ENCODE data around the gene SHANK1.

Gene SHANK1

DNA sequence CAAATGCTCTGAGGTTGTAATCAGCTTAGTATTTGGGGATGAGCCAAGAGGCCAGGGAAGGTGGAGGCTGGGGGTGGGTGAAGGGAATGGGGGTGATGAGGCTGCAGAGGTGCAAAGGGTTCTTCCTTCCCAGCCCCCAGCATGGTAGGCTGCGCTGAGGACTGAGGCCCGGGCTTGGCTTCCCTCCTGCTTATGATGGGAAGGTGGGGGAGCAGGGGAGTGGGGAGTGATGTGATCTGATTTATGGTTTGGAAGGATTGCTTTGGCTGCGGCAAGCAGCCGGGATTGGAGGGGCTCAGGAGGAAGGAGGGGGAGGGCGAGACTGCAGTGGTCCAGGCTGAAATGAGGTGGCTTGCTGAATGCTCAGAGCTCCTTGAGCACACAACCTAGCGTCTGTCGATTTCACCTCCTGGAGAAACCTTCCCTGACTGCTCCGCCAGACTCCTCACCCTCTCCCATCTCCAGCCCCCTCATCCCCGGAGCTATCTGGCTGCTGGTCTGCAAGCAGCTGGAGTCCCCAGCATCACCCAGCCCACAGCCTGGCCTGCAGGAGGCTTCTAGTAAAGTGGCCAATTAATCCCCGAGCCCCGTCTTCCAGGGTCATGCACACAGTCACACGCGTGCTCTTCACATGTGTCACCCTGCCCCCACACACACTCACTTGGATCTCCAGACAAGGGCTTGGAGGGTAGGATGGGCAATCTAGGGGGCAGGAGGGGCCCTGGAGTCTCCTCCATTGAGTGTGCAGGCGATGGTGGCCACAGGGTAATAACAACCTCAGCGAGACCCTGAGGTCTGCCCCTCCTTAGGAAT, 2.8 kb upstream of the SHANK1 start:
- TF ChIP-seq, protein P1, sequence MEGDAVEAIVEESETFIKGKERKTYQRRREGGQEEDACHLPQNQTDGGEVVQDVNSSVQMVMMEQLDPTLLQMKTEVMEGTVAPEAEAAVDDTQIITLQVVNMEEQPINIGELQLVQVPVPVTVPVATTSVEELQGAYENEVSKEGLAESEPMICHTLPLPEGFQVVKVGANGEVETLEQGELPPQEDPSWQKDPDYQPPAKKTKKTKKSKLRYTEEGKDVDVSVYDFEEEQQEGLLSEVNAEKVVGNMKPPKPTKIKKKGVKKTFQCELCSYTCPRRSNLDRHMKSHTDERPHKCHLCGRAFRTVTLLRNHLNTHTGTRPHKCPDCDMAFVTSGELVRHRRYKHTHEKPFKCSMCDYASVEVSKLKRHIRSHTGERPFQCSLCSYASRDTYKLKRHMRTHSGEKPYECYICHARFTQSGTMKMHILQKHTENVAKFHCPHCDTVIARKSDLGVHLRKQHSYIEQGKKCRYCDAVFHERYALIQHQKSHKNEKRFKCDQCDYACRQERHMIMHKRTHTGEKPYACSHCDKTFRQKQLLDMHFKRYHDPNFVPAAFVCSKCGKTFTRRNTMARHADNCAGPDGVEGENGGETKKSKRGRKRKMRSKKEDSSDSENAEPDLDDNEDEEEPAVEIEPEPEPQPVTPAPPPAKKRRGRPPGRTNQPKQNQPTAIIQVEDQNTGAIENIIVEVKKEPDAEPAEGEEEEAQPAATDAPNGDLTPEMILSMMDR (conservative IDR thresholded peaks at IDR 0.05; ENCODE audit: low read depth): no peak
- no peak for DNase-seq (ENCODE audit: low spot score)
- ChIA-PET POLR2A (ENCODE audit: low non-redundant PET) (interaction anchor here (1.0 kb wide), 1 partner anchor 57 kb away, joined by 3 read pairs; no protein-coding TSS in a partner anchor), CTCF (interaction anchor here (0.7 to 1.2 kb wide), 3 partner anchors 9 to 199 kb away, joined by 3 to 4 read pairs (median 3); no protein-coding TSS in a partner anchor)
- H3K27ac ChIP-seq: 0 out of 2 replicates have a peak overlapping the region, but pooled peaks have one; percentile 8

DNA sequence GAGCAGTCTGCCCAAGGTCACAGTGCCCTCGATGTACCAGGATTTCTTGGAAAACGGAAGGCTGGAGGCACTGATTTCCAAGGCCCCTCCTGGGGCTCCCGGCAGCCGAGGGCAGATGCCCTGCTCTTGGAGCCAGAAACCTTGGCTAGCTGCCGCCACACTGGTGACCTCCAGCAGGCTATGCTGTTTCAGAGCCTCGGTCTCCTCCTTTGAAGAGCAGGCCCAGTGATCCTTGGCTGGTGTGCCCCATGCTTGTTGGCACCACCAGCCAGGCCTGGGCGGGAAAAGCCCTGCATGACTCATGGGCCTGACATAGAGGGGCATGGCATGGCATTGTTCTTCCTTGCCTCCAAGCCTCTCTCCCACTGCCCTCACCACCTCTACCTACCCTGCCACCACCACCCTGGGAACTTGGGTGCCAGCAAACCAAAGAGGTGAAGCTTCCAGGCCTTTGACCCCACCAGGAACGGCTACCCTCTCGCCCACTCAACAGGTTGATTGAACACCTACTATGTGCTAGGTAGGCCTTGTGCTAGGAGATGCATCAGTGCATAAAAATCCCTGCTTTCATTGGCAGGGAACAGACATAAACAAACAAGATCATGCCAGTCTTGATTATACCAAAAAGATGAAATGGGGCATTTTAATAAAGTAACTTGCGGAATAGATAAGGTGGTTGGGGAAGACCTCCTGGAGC, 2.0 kb upstream of the SHANK1 start:
- CTCF ChIA-PET: no interaction called here
- no peak for DNase-seq (ENCODE audit: low spot score)
- POLR2A ChIA-PET (ENCODE audit: low non-redundant PET): interaction anchor here (1.0 kb wide), 1 partner anchor 58 kb away, joined by 3 read pairs; no protein-coding TSS in a partner anchor
- H3K27ac ChIP-seq: peak overlapping the region; percentile 67
- TF ChIP-seq, protein P1 (conservative IDR thresholded peaks at IDR 0.05; ENCODE audit: low read depth): no peak

DNA sequence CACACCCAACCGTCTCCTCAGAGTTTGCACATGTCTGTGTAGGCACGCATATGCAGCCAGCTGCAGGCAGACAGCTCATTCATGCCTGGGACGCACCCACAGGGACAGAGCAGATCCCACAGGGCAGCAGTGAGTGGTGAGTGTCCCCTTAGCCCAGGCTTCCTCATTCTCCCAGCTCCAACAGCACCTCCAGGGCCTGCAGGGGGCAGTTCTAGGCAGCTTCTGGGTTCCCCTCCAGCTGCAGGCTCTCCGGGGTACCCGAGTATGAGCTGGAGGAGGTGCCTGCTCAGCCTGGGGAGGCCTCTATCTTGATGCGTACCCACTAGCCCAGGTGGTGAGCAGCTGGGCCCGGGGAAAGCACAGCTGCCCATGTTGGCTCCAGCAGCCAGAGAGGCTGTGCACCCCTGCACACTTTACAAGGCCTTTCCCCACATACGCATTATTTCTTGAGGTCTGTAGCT, 1.3 kb upstream of the SHANK1 start:
- CTCF ChIA-PET: interaction anchor here (0.8 kb wide), 1 partner anchor 63 kb away, joined by 5 read pairs; no protein-coding TSS in a partner anchor
- DNase-seq (ENCODE audit: low spot score): no peak
- POLR2A ChIA-PET (ENCODE audit: low non-redundant PET): no interaction called here

DNA sequence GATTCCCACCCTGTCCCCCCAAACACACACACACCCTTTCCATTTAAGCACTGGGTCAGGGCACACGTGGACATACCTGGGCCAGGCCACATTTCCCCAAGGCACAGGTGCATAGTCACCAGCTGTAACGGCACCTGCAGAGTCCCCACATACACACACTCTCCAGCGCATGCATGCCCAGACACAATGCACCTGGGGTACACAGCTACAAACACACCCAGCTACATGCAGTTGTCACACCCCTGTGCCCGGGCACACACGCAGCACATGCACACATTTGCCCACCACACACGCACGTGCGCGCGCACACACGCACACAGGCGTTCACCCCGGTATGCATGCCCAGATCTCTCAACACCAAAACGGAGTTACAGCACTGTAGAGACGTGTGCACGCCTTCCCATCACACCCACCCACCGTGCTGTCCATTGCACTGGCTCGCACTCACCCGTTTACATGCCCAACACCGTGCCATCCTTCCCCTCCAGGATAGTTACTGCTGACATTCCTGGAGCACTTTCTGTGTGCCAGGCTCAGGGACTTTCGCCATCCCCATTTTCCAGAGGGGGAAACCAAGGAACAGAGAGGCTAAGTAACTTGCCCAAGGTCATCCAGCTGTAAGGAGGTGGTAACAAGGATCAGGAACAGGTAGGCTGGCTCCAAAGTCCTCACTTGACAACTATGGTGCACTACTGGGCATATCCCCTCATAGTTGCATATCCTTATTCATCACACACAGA, 749 bp upstream of the SHANK1 start:
- H3K27ac ChIP-seq: peak overlapping the region; percentile 67
- CTCF ChIA-PET: interaction anchor here (0.8 kb wide), 1 partner anchor 63 kb away, joined by 5 read pairs; no protein-coding TSS in a partner anchor
- DNase-seq (ENCODE audit: low spot score): no peak
- TF ChIP-seq, protein P1 (conservative IDR thresholded peaks at IDR 0.05; ENCODE audit: low read depth): no peak
- POLR2A ChIA-PET (ENCODE audit: low non-redundant PET): no interaction called here

More for the DNA sequence above, 1.3 kb upstream of the SHANK1 start:
- TF ChIP-seq, protein P1 (conservative IDR thresholded peaks at IDR 0.05; ENCODE audit: low read depth): no peak
- H3K27ac ChIP-seq: peak overlapping the region; percentile 67

DNA sequence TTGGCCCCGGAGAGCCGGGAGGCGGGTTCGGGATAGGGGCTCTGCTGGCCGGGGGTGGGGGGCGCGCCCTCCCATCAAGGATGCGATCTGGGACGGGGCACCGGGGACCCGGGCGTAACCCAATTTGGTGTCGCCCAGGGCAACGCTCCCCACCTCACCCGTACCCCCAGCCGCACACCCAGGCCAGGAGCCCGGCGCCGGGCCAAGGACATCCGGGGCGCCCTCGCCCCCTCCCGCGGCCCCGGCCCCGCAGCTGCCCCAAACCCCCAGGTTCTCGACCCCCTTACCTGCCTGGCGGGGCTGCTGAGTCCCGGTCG, 525 bp downstream of the SHANK1 start:
- TF ChIP-seq, protein P1 (conservative IDR thresholded peaks at IDR 0.05; ENCODE audit: low read depth): no peak
- CTCF ChIA-PET: interaction anchor here (0.5 to 1.1 kb wide), 2 partner anchors 26 to 65 kb away, joined by 4 read pairs; no protein-coding TSS in a partner anchor
- POLR2A ChIA-PET (ENCODE audit: low non-redundant PET): no interaction called here
- no peak overlapping the region for H3K27ac ChIP-seq
- DNase-seq (ENCODE audit: low spot score): no peak

Measured in RWPE1 (cell line).